Panc1 (cell line): ENCODE results near the gene GAN.

ENCODE experiments used
- CTCF ChIP-seq: fragments of 450-650 bp; IDR thresholded peaks from 2 replicates; pipeline ENCODE4 v1.5.1; 2017; ENCODE audit warnings: mild to moderate bottlenecking
- POLR2AphosphoS5 ChIP-seq: IDR thresholded peaks from 2 replicates; pipeline ENCODE4 v1.6.1; 2012; ENCODE audit warnings: mild to moderate bottlenecking, low read depth, low read length, moderate library complexity
- REST ChIP-seq, 2 experiments: IDR thresholded peaks; 2 replicates each; pipeline ENCODE4 v1.6.1; 2011 to 2012; ENCODE audit warnings: low read depth in 2 of 2, control low read depth in 1 of 2, low read length in 1 of 2, mild to moderate bottlenecking in 1 of 2, moderate library complexity in 1 of 2; ENCODE audit not compliant: insufficient read depth in 1 of 2
- SIN3A ChIP-seq: IDR thresholded peaks from 2 replicates; pipeline ENCODE4 v1.6.1; 2012; ENCODE audit warnings: low read depth, mild to moderate bottlenecking, low read length, moderate library complexity, borderline replicate concordance; ENCODE audit not compliant: insufficient read depth

GRCh38 chr16:81324808-81325207, 10.0 kb downstream of the GAN start:
- TF ChIP-seq CTCF: no peak
- no peak for TF ChIP-seq REST (IDR thresholded peaks at IDR 0.05; ENCODE audit: insufficient read depth in 1 of 2, low read depth in 2 of 2, low read length in 1 of 2)
- TF ChIP-seq SIN3A: no peak
- TF ChIP-seq POLR2AphosphoS5: no peak
